Skin of body (tissue), 3 donors: ENCODE results near the gene GAGE12C. TPM values are rescaled to one million over a fixed set of nuclear protein-coding genes. Genes with fewer than 3 reads are reported as not detected.
"Not testable (repeated sequence)": the region's sequence is repeated elsewhere in the genome, so short reads cannot be mapped to it uniquely, and the experiment has no call there.

Experiments used
- DNase-seq: peaks from one replicate; lab custom pipeline; 2025; lab: John Stamatoyannopoulos, UW
- small RNA-seq: library from RNA; depleted of rRNA; stranded (forward); fragments of <200 nt; gene quantifications from one replicate; pipeline ENCODE3, GENCODE V24; 2014; ENCODE audit warnings: low replicate concordance
- total RNA-seq: library from RNA; depleted of rRNA; stranded (reverse); fragments of >200 nt; gene quantifications from one replicate; pipeline ENCODE4 v1.2.3, GENCODE V29; 2014

Gene GAGE12C
- total RNA-seq: not detected

GRCh38 chrX:49531877-49532276, at the start of gene GAGE12C:
GAGE12C (plus strand) TSS chrX:49532177; CDS start chrX:49533332, 1,155 bp downstream.
- DNase-seq: not testable (repeated sequence)

GRCh38 chrX:49541433-49541832, 9.5 kb downstream of the GAGE12C start, which contains the start of gene GAGE12D:
GAGE12D (plus strand) TSS chrX:49541733; CDS start chrX:49542888, 1,155 bp downstream.
- DNase-seq: not testable (repeated sequence)

GRCh38 chrX:49550989-49551388, 19.0 kb downstream of the GAGE12C start, which contains the start of gene GAGE12E:
GAGE12E (plus strand) TSS chrX:49551289; CDS start chrX:49552444, 1,155 bp downstream.
- DNase-seq: not testable (repeated sequence)

- DNase-seq: not testable (repeated sequence)
Measured at GRCh38 chrX:49560542-49560941, 28.6 kb downstream of the GAGE12C start, which contains the start of gene GAGE12F. GAGE12F (plus strand) TSS chrX:49560842; CDS start chrX:49561997, 1,155 bp downstream.

- DNase-seq: not testable (repeated sequence)
Measured at GRCh38 chrX:49568728-49569127, 36.8 kb downstream of the GAGE12C start.

- DNase-seq: not testable (repeated sequence)
Measured at GRCh38 chrX:49569152-49569551, 37.2 kb downstream of the GAGE12C start.

GRCh38 chrX:49570100-49570499, 38.1 kb downstream of the GAGE12C start, which contains the start of gene GAGE12G:
GAGE12G (plus strand) TSS chrX:49570400; CDS start chrX:49571555, 1,155 bp downstream.
- DNase-seq: not testable (repeated sequence)

- not testable (repeated sequence) for DNase-seq
Measured at GRCh38 chrX:49579649-49580048, 47.7 kb downstream of the GAGE12C start, which contains the start of gene GAGE12H. GAGE12H (plus strand) TSS chrX:49579949; CDS start chrX:49581104, 1,155 bp downstream.

Small RNAs within 50 kb of the gene (small RNA-seq; reads per million reads assigned to genes)
- not detected for gene GAGE12B

Other genes starting within 250 kb of the GAGE12C start
- gene GAGE10, start 228.5 kb upstream of the GAGE12C start, total RNA-seq: not detected
- not detected for gene GAGE12J, start 210.1 kb upstream of the GAGE12C start, total RNA-seq
- gene GAGE13, start 200.6 kb upstream of the GAGE12C start, total RNA-seq: not detected
- not detected for gene GAGE12D, start 9.6 kb downstream of the GAGE12C start, total RNA-seq
- gene GAGE12E, start 19.1 kb downstream of the GAGE12C start, total RNA-seq: not detected
- not detected for gene GAGE12F, start 28.7 kb downstream of the GAGE12C start, total RNA-seq
- not detected for gene GAGE12G, start 38.2 kb downstream of the GAGE12C start, total RNA-seq
- gene GAGE12H, start 47.8 kb downstream of the GAGE12C start, total RNA-seq: not detected
- not detected for gene GAGE2A, start 57.3 kb downstream of the GAGE12C start, total RNA-seq
- gene GAGE1, start 66.8 kb downstream of the GAGE12C start, total RNA-seq: not detected
- not detected for gene PAGE1, start 163.8 kb downstream of the GAGE12C start, total RNA-seq